Measurements from ENCODE around the gene MIAT. TPM values are rescaled to one million over a fixed set of nuclear protein-coding genes. Genes with fewer than 3 reads are reported as not detected.

Gene MIAT
- total and polyA plus RNA-seq, 2 of the 8 experiments (the other 6 are each of a cell fraction or from before 2014, with no cell fraction given): 27.6 to 36.0 TPM

DNA sequence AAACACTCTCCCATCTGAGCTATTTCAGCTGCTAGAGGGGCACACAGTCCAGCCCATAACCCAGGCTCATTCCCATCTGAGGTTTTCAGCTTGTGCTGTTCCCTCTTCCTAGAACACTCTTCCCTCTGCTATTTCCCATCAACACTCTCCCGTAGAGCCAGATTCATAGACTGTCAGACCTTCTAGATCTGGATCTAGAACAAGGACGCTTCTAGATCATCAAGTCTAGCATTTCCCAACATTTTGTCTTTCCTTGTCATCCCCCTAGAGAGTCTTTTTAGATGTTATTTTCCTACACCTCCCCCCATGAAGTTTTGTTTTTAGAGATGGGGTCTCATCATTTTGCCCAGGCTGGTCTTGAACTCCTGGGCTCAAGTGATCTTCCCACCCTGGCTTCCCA lies 22.3 kb upstream of the MIAT start:
- Histone ChIP-seq H3K79me1 (ENCODE audit: low read depth, low read length) (no peaks in the 10 kb centered on the region), H2BK12ac (ENCODE audit: low read depth, low read length) (0 out of 2 replicates have a peak overlapping the region, but pooled peaks have one; percentile 68), H3K4me2 (ENCODE audit: insufficient read depth in 1 of 2, low read depth in 2 of 2, low read length in 2 of 2) (no peak overlapping the region), H3K23ac (ENCODE audit: insufficient read length) (no peak overlapping the region), H3K27ac (ENCODE audit: low read depth, low read length) (no peak overlapping the region), H4K91ac (replicated peaks; ENCODE audit: insufficient read length, low read length) (no peak overlapping the region), H3K56ac (replicated peaks; ENCODE audit: insufficient read length, low read depth, low read length) (no peak overlapping the region), H3K4me3 (ENCODE audit: extremely low read depth in 1 of 4, insufficient read depth in 2 of 4, low read depth in 3 of 4, low read length in 4 of 4) (no peak overlapping the region), H3K14ac (ENCODE audit: insufficient read length) (no peak overlapping the region), H2BK5ac (ENCODE audit: low read depth, low read length) (no peak overlapping the region), H3K79me2 (ENCODE audit: control insufficient read depth in 1 of 2, insufficient read depth in 2 of 2, low read length in 2 of 2) (no peaks in the 10 kb centered on the region), H2AFZ (ENCODE audit: low read length) (no peak overlapping the region), H3K27me3 (replicated peaks in 1 of 4; ENCODE audit: control insufficient read depth in 3 of 4, extremely low read depth in 1 of 4, insufficient read depth in 3 of 4, low read length in 3 of 4) (no peaks in the 10 kb centered on the region), H3K23me2 (ENCODE audit: low read depth, low read length) (no peaks in the 10 kb centered on the region), H4K5ac (ENCODE audit: insufficient read length, low read depth, low read length) (no peak overlapping the region), H2BK120ac (replicated peaks; ENCODE audit: low read depth, low read length) (no peak overlapping the region), H2AK5ac (ENCODE audit: low read depth, low read length) (no peak overlapping the region), H3K18ac (ENCODE audit: extremely low read depth, low read length) (no peak overlapping the region), H3K4me1 (replicated peaks in 1 of 4; ENCODE audit: control insufficient read depth in 3 of 4, insufficient read depth in 4 of 4, low read length in 3 of 4) (peaks cover 0 to under 1% (median 0%) of the 10 kb centered on the region in 4 experiments; a peak in 2 of 7 replicates), H2BK20ac (ENCODE audit: low read length) (0 out of 2 replicates have a peak overlapping the region, but pooled peaks have one; percentile 8), H3K9ac (replicated peaks in 1 of 4; ENCODE audit: extremely low read depth in 1 of 4, low read depth in 3 of 4, low read length in 3 of 4) (no peak overlapping the region), H3K36me3 (ENCODE audit: control insufficient read depth in 2 of 4, insufficient read depth in 4 of 4, low read length in 3 of 4) (no peaks in the 10 kb centered on the region), H2BK15ac (ENCODE audit: low read length) (no peak overlapping the region), H4K8ac (ENCODE audit: extremely low read depth, insufficient read depth, low read length) (no peak overlapping the region), H3K9me3 (ENCODE audit: insufficient read depth in 2 of 2, low read depth in 1 of 2, low read length in 1 of 2) (no peaks in the 10 kb centered on the region), H4K20me1 (replicated peaks in 1 of 2; ENCODE audit: control insufficient read depth in 1 of 2, insufficient read depth in 2 of 2, low read length in 2 of 2) (no peaks in the 10 kb centered on the region), H3K4ac (replicated peaks; ENCODE audit: insufficient read length, low read depth, low read length) (no peak overlapping the region)
- WGBS, 2 experiments (ENCODE audit: extremely low coverage in 1 of 2, insufficient coverage in 1 of 2, insufficient read length in 1 of 2, insufficient replicate concordance in 2 of 2, low coverage in 1 of 2, low lambda C conversion rate in 2 of 2, missing lambda C conversion rate in 1 of 2): 98% methylated on average over 2 of the region's 2 CpGs; no CpG with 5 or more reads in 1 of the 2 experiments
- POLR2A ChIA-PET (ENCODE audit: partially characterized antibody): interaction anchor here (0.5 kb wide), 1 partner anchor 213 kb away, joined by 3 read pairs; no protein-coding TSS in a partner anchor
- FAIRE-seq: no peak
- DNase-seq (ENCODE audit: low read depth in 1 of 2, low spot score in 2 of 2): no peak
- CTCF ChIA-PET (ENCODE audit: partially characterized antibody): interaction anchor here (1.0 kb wide), 1 partner anchor 49 kb away, joined by 3 read pairs; no protein-coding TSS in a partner anchor

Measured in H1 (cell line).